HUDEP-2 (cell line): ENCODE measurements around the gene HSPA4.
A peak's percentile ranks its signal among the peaks of the same experiment; 100 is the strongest.
"Not testable (repeated sequence)": the region's sequence is repeated elsewhere in the genome, so short reads cannot be mapped to it uniquely, and the experiment has no call there.

ENCODE experiments used
- DNase-seq, 76 experiments: peaks; one replicate each; lab custom pipeline; 2025; ENCODE audit not compliant: unreplicated experiment in 76 of 76; lab: John Stamatoyannopoulos, UW

Gene HSPA4

DNA sequence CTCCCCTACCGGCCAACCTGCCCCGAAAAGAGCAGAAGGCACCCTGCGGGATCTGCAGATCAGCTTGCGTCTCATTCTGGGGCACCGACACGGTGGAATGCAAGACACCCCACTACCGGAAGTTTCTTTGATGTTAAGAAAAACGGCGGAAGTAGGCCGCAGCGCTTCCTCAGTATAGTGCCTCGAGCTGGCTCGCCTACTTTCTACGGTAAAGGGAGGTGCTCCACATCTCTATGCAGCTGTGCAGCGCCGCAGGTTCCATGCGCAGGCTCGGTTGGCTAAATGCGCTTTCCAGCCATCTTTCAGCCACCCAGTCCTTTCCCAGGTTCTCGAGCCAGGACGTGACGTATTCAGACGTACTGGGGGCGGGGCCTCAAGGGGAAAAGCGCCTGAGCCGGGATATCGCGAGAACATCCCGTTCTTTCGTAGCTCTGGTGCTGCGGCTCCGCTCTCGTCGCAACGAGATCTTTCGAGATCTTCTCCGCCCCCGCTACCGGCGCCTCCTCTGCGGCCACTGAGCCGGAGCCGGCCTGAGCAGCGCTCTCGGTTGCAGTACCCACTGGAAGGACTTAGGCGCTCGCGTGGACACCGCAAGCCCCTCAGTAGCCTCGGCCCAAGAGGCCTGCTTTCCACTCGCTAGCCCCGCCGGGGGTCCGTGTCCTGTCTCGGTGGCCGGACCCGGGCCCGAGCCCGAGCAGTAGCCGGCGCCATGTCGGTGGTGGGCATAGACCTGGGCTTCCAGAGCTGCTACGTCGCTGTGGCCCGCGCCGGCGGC is at the start of gene HSPA4:
TSS of gene HSPA4 (plus strand) at position 472 of the 775 bp plus-strand sequence. CDS start at position 710, 238 bp downstream.
- DNase-seq: peak; percentile 36 to 98 (median 93)

DNA sequence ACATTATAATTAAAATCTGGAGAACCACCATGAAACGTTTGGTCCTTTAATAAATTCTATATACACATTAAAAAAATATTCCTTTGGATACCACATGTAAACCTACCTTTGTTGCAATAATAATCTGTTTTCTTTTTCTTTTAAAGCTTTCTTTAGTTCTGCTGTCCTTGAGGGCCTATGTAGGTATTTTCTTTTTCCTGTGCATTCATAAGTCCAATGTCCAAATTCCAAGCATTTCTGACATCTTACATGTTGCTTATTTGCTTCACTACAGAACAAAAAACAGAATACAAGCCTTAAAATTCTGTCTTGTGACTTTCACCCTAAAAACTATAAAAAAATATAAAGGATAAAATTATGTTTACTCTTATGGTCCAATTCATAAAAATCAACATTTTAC is 45.2 kb upstream of the HSPA4 start:
- DNase-seq: no peak

DNA sequence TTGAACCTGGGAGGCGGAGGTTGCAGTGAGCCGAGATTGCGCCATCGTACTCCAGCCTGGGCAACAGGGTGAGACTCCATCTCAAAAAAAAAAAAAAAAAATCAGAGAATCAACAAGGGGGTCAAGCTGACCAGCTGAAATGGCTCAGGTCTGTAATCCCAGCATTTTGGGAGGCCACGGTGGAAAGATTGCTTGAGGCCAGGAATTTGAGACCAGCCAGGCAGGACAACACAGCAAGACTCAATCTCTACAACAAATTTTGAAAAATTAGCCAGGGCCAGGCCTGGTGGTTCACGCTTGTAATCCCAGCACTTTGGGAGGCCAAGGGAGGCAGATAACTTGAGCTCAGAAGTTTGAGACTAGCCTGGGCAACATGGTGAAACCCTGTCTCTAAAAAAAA is 43.4 kb upstream of the HSPA4 start:
- DNase-seq: not testable (repeated sequence)

DNA sequence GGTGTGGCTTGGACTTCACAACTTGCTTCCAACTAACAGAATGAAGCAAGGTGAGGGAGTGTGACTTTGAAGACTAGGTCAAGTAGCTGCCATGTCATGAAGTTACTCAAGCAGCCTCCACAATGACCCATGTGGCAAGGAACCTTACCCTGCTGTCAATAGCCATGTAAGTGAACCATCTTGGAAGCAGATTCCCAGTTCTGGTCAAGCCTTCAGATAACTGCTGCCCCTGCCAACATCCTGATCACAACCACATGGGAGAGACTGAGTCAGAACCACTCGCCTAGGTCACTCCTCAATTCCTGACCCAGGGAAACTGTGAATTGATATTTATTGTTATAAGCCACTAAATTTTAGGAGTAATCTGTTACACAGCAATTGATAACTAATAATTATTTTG is 36.3 kb upstream of the HSPA4 start:
- DNase-seq: no peak

DNA sequence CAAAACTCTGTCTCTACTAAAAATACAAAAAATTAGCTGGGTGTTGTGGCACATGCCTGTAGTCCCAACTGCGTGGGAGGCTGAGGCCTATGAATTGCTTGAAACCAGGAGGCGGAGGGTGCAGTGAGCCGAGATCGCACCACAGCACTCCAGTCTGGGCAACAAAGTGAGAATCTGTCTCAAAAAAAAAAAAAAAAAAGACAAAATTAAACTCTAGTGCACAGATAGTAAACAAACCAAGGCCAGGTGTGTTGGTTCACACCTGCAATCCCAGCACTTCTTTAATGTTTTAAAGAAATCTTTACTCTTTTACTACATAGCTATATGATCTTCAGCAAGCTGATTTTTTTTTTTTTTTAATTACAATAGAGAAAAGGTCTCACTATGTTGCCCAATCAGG is 33.8 kb upstream of the HSPA4 start:
- no peak for DNase-seq

DNA sequence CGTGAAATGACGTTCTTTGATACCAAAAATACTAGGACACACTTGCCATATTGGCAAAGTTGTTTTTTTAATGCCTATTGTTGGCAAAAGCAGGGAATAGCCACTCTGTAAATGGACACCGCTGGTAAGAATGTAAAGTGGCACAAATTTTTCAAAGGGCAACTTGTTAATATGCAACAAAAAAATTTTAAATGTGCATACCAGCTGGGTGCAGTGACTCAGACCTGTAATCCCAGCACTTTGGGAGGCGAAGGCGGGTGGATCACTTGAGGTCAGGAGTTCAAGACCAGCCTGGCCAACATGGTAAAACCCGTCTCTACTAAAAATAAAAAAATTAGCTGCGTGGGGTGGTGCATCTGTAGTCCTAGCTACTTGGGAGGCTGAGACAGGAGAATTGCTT is 32.3 kb upstream of the HSPA4 start:
- DNase-seq: not testable (repeated sequence)

DNA sequence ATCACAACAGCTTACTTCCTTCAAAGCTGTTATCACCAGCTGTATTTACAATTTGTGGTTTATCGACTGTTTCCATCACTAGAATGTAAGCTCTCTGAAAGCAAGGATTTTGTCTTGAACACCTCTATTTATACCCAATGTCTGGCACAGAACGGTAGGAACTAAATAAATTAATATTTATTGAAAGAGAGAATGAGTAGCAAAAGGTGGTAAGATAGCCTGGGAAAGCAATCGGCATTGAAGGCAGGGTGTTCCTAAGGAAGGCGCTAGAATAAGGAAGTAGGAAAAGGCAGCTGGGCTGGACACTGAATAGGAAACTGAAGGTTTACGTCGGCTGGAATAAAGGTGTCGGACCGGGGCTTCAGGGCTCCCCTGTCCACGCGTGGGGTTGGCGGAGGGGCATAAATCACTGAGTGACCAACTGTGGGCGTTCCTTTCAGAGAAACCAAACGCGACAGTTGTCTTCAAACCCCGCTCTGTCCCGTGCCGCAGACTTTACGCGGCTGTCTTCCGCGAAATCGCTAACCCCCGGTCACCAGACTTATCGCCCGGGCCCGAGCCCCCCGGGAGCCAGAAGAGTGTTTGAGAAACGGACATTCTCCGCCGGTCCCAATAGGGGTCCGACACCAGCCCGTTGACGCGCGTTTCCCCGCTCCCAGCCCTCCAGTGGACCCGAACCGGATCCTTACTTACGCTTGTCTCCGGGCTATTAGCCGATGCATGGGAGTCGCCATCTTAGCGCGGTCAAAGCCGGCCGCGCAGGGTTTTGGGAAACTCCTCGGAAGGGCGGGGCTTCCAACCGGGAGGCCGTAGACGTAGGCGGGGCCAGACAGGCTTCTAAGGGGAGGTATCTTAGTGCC is 25.8 kb upstream of the HSPA4 start, which contains the start of gene ZCCHC10:
TSS of gene ZCCHC10 (minus strand) at position 746 of the 860 bp plus-strand sequence. CDS start at position 734, 12 bp downstream.
- peak in 75 of 76 experiments; percentile 21 to 91 (median 80) for DNase-seq

DNA sequence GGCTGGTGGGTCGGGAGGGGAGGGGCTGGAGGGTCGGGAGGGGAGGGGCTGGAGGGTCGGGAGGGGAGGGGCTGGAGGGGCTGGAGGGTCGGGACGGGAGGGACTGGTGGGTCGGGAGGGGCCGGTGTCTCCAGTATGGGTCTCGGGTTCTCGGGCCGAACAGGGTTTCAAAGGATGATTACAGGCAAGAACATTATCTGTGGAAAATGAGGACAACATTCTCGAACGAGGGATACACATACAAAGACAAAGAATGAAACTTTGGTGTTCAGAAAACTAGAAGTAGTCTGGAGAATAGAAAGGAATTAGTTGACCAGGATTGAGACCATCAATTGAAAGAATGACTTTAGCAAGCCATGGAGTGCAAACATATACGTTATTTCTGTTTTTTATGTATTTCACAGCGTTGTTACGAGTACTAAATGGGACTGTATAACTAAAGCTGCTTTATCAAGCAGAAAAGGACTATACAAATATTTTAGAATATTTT is 25.1 kb upstream of the HSPA4 start:
- no peak for DNase-seq

DNA sequence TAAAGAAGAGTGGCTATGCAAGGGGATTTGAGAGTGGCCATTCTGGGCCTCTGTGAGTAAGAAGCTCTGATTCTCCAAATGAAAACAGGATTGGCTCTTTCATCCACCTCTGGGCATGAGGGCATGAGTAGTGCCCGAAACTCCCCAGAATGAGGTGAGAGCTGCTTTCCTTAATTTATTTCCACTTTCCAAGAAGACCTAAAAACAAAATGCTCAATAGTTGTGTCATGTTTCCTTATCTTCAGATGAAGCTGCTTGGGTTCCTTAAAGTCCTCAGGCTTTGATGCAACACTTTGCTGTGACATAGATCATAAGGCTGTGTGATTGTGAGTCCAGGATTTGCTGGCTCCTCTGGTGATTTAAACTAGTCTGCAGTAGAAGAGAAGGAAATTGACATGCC is 22.4 kb upstream of the HSPA4 start:
- DNase-seq: no peak

DNA sequence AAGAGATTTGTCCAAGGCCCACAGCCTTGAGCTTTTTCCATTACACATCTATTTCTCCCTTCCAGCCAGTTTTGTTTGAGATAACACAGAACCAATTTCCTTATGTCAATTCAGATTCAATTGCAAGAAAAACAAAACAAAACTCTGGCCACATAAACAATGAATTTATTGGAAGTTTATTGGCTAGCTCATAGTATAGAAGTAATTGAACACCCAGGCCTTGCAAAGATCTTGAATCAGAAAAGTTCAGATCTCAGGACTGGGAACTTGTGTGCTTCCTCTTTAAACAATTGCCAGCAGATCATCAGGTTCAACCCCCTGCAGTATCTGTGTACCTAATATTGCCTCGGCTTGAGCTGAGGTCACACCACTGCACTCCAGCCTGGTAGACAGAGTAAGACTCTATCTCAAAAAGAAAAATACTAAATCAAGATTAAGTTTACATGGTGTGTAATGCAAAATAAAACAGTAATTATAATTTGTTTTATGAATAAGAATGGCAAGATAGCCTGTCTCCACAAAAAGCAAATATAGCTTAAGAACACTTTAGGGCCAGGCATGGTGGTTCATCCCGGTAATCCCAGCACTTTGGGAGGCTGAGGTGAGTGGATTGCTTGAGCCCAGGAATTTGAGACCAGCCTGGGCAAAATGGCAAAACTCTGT is 21.3 kb upstream of the HSPA4 start:
- peak in 1 of 76 experiments; percentile 1 for DNase-seq

DNA sequence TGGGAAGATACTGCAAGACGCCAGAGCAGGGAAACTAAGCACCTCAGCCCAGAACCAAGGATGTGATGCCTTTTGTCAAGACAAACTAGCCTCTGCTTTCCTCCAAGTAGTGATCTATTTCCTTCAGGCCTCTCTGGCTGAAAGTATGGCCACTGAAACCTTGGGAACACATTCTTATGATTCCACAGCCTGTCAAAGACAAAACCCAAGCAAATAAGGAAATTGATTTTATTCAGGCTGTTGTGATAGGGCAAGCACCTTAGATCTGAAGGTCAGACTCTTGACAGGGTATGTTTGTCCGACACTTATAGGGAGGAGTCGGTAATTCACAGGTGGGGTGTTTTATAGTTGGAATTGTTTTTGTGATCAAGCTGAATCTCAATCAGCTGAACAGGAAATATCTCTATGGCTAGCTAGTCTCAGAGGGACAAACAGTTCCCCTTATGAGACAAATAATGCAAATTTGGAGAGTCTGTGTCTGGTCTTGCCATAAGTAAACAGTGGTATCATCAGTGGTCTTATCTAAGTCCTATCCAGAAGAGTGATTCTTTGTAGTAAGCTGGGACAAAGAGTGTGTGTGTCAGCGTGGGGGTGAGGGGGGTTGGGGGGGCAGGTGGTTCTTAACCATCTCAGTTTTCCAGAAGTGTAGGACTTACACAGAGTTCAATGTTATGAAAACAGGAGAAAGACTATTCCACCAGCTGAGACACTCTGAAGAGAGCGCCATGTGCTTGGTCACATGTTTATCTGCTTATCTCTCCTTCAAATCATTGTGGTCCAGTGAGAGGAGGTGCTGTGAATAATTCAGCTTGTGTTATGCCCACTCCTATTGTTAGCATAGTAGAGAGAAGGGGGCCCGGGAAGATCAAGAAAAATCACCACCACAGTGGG is 18.7 kb upstream of the HSPA4 start:
- DNase-seq: peak in 24 of 76 experiments; percentile 1 to 60 (median 22)

DNA sequence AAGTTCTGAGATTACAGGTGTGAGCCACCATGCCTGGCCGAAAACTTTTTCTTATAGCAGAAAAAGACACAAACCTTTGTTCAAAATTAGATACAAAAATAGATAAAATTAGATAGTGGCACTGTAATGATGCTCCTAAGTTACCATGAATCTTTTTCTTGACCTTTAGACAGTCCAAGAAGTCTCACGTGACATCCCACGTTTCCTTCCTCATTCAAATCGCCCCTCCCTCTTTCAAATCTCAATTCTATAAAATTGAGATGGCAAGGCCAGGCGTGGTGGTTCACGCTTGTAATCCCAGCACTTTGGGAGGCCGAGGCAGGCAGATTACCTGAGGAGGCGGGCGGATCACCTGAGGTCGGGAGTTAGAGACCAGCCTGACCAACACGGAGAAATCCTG is 17.7 kb upstream of the HSPA4 start:
- DNase-seq: no peak

DNA sequence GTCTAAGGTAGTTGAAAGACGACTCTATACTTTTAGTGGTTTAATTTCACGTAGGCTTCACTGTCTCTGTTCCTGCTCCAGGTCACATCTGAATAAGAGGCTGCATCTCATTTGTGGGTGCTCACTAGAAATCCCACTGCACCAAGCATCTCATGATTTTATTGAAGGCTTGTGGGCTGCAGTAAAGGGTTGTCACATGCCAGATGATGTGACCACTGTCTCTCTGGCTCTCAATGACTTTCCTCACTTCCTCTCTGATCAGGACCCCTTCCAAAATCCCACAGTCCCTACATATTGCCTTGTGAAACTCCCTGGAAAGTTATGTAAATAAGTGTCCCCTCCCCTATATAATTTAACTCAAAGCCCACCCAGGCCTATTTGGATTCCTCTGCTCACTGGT is 16.6 kb upstream of the HSPA4 start:
- DNase-seq: no peak

DNA sequence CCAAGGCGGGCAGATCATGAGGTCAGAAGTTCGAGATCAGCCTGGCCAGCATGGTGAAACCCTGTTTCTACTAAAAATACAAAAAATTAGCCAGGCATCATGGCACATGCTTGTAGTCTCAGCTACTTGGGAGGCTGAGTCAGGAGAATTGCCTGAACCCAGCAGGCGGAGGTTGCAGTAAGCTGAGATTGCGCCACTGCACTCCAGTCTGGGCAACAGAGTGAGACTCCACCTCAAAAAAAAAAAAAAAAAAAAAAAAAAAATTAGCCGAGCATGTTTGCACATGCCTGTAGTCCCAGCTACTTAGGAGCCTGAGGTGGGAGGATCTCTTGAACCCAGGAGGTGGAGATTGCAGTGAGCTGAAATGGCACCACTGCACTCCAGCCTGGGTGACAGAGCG is 15.1 kb upstream of the HSPA4 start:
- DNase-seq: not testable (repeated sequence)

DNA sequence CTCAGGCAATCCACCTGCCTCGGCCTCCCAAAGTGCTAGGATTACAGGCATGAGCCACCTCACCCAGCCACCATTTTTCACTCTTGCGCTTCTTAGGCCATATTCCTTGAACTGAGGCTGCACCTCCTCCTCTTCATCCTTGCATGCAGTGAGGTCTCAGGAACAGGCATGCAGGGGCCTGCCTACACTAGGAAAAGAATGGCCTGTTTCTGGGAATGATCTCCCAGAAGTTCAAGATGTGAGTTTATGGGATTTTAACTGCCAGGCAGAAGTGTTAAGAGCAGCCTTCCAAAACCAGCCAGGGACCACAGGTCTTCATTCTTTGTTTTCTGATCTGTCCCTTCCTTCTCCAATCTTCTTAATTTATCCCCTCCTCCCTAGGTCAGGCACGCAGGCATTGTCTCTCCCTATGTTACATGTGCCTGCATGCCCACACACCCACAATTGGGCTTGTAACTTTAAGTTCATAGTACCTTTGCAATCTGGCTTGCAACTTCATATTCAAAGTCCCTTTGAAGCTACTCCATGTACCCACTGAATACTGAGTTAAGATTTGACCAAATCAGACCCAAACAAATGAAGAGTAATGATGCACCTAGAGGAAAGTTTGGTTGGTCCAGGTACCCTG is 10.5 kb upstream of the HSPA4 start:
- DNase-seq: no peak

DNA sequence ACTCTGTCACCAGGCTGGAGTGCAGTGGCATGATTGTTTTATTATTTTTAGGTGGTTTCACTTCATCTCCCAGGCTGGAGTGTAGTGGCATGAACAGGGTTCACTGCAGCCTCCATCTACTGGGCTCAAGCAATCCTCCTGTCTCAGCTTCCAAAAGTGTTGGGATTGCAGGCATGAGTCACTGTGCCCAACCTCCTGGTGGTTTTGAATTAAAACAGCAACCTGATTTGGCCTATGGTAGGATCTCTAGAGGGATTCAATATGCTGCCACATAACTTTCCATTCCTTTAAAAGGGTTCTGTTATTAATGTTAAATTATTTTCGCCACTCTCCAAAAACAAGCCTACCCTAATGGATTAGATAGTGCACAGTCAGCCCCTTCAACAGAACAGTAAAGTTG is 9.9 kb upstream of the HSPA4 start:
- no peak for DNase-seq

DNA sequence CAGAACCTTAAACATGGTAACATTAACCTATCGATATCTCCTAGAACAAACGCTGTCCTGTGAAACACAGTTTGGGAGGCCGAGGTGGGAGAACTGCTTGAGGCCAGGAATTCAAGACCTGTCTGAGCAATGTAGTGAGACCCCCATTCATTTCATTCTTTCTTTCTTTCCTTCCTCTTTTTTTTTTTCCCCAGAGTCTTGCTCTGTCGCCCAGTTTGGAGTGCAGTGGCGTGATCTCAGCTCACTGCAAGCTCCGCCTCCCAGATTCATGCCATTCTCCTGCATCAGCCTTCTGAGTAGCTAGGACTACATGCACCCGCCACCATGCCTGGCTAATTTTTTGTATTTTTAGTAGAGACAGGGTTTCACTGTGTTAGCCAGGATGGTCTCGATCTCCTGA is 5.3 kb upstream of the HSPA4 start:
- not testable (repeated sequence) for DNase-seq

DNA sequence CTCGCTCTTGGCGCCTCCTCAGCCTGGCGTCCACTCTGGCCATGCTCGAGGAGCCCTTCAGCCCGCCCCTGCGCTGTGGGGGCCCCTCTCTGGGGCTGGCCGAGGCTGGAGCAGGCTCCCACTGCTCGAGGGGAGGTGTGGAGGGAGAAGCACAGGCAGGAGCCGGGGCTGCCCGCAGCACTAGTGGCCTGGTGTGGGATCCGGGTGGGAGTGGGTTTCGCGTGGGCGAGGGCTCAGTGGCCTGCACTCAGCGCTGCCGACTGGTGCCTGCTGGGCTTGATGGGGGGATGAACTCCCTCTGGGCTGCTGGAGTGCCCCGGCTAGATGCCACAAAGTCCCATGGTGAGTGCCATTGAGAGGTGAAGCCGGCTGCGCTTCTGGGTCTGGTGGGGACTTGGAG is 4.4 kb upstream of the HSPA4 start:
- DNase-seq: no peak

DNA sequence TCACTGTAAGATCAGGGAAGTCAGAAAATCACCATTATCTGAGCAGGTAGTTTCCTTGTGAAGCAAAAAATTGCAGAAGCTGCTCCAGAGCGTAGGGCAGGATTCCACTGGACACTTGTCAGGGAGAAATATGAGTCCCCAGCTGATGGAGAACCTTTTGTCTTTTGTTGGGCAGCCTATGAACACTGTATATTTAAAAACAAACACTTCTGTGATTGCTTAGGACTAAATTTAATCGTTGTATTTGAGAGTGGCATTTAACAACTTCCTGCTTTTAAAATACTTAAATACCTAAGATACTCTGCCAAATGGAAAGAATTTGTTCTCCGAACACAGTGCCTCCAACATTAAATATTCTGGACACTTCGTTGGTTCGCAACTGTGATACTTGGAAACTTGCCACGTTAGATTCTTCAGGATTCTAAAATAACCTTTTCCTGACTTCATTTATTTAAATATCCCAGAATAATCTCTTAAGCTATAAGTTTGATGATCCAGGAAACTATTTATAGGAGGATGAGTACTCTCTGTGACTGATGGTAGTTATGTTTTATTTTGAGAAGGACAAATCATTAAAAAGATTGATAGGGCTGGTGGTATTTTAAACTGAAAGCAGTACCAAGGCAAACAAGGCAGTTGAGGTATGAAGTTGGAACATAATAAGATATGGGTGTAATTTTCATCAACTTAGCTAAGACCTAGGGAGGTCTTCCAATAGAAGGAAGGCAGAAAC is 2.7 kb upstream of the HSPA4 start:
- DNase-seq: no peak
